Fibroblast of lung (primary cell): Measurements from ENCODE around the gene RIN3. TPM values are rescaled to one million over a fixed set of nuclear protein-coding genes. Genes with fewer than 3 reads are reported as not detected.

Experiments
- DNase-seq, 2 donors: peaks; one replicate each; pipeline versions ENCODE4 v3.0.0 to v3.0.0-alpha.2; 2010; ENCODE audit warnings: low read depth in 2 of 2
- H2AFZ ChIP-seq: 2 replicates; pipeline ENCODE4 v1.5.1; 2012; ENCODE audit warnings: low read length, control low read depth, inconsistent platforms
- H3K27ac ChIP-seq: 2 replicates; pipeline ENCODE4 v1.5.1; 2011; ENCODE audit warnings: low read length, control low read depth; ENCODE audit not compliant: insufficient read depth
- H3K27me3 ChIP-seq: 2 replicates; pipeline ENCODE4 v1.5.1; 2011; ENCODE audit warnings: mild to moderate bottlenecking, low read length; ENCODE audit not compliant: control insufficient read depth, insufficient read depth
- H3K36me3 ChIP-seq: 2 replicates; pipeline ENCODE4 v1.5.1; 2011; ENCODE audit warnings: low read length; ENCODE audit not compliant: control insufficient read depth, insufficient read depth
- H3K4me1 ChIP-seq: 2 replicates; pipeline ENCODE4 v1.5.1; 2011; ENCODE audit warnings: low read length; ENCODE audit not compliant: control insufficient read depth, insufficient read depth; ENCODE audit errors: extremely low read depth
- H3K4me2 ChIP-seq: 2 replicates; pipeline ENCODE4 v1.5.1; 2011; ENCODE audit warnings: low read length, control low read depth; ENCODE audit not compliant: insufficient read depth; ENCODE audit errors: extremely low read depth
- H3K4me3 ChIP-seq, 4 experiments: fragments of 200-600 bp in 1 of 4; sonication (generic) in 1 of 4; replicated peaks in 1 of 4; 2 replicates each; pipeline ENCODE4 v1.5.1; 2011 to 2016; ENCODE audit warnings: low read length in 4 of 4, low read depth in 3 of 4, mild to moderate bottlenecking in 3 of 4, control low read depth in 2 of 4, inconsistent platforms in 1 of 4, mixed read lengths in 1 of 4; ENCODE audit not compliant: insufficient read depth in 1 of 4; ENCODE audit errors: control extremely low read depth in 1 of 4
- H3K79me2 ChIP-seq: 2 replicates; pipeline ENCODE4 v1.5.1; 2012; ENCODE audit warnings: mild to moderate bottlenecking, low read length, inconsistent platforms; ENCODE audit not compliant: control insufficient read depth, insufficient read depth
- H3K9ac ChIP-seq: 2 replicates; pipeline ENCODE4 v1.5.1; 2011; ENCODE audit warnings: mild to moderate bottlenecking, low read length, control low read depth; ENCODE audit not compliant: insufficient read depth
- H3K9me3 ChIP-seq: 2 replicates; pipeline ENCODE4 v1.5.1; 2012; ENCODE audit warnings: low read depth, low read length; ENCODE audit not compliant: control insufficient read depth, insufficient read depth
- H4K20me1 ChIP-seq: 2 replicates; pipeline ENCODE4 v1.5.1; 2011; ENCODE audit warnings: low read length; ENCODE audit not compliant: control insufficient read depth, insufficient read depth; ENCODE audit errors: extremely low read depth
- EZH2 ChIP-seq: IDR thresholded peaks from 2 replicates; pipeline ENCODE4 v1.5.1; 2012; ENCODE audit warnings: low read length, control low read depth, mild to moderate bottlenecking; ENCODE audit errors: missing control alignments
- polyA plus RNA-seq, 2 donors: library from polyadenylated mRNA; depleted of rRNA in 1 of 2; stranded (reverse) in 1 of 2; unstranded in 1 of 2; fragments of >200 nt; gene quantifications; 2 replicates each; pipeline ENCODE4 v1.2.1, GENCODE V29; 2011 to 2012; ENCODE audit warnings: missing spikeins in 1 of 2
- total RNA-seq: library from RNA; depleted of rRNA; stranded (reverse); fragments of >200 nt; gene quantifications from 2 replicates; pipeline ENCODE4 v1.2.1, GENCODE V29; 2014
- TF ChIP-seq, protein P1 (sequence below), 2 donors: IDR thresholded peaks in 1 of 2; conservative IDR thresholded peaks in 1 of 2; 1 replicate in 1 of 2; 2 replicates in 1 of 2; pipeline ENCODE4 v1.5.1; 2011 to 2012; ENCODE audit warnings: low read length in 2 of 2, control low read depth in 1 of 2, inconsistent platforms in 1 of 2, low read depth in 1 of 2, mild to moderate bottlenecking in 1 of 2

Gene RIN3
- total and polyA plus RNA-seq, 2 donors (not counting 1 experiment from before 2014, with no cell fraction given), result 8.9 to 9.2 TPM

DNA sequence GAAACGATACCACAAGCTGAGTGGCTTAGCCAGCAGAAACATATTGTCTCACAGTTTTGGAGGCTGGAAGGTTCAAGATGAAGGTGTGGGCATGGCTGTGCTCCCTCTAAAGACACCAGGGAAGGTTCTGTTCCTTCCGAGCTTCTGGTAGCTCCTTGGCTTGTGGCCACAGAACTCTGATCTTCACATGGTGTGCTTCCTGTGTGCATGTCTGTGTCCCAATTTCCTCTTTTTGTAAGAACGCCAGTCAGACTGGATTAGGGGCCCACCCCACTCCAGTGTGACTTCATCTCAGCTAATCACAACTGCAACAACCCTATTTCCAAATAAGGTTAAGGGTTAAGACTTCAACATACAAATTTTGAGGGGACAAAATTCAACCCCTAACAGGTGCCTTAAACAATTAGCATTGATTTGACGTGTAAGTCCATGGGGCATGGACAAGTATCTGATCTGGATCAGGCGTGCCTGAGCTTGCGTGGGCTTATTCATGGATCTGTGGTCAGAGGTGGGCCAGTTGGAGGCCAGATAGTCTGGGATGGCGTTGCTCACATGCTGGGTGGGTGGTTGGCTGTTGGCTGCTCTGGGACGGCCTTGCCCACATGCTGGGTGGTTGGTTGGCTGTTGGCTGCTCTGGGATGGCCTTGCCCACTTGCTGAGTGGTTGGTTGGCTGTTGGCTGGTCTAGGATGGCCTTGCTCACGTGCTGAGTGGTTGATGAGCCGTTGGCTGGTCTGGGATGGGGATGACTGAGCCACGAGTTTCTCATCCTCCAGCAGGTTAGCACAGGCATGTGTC is 146.4 kb downstream of the RIN3 start:
- TF ChIP-seq, protein P1, sequence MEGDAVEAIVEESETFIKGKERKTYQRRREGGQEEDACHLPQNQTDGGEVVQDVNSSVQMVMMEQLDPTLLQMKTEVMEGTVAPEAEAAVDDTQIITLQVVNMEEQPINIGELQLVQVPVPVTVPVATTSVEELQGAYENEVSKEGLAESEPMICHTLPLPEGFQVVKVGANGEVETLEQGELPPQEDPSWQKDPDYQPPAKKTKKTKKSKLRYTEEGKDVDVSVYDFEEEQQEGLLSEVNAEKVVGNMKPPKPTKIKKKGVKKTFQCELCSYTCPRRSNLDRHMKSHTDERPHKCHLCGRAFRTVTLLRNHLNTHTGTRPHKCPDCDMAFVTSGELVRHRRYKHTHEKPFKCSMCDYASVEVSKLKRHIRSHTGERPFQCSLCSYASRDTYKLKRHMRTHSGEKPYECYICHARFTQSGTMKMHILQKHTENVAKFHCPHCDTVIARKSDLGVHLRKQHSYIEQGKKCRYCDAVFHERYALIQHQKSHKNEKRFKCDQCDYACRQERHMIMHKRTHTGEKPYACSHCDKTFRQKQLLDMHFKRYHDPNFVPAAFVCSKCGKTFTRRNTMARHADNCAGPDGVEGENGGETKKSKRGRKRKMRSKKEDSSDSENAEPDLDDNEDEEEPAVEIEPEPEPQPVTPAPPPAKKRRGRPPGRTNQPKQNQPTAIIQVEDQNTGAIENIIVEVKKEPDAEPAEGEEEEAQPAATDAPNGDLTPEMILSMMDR (conservative IDR thresholded peaks at IDR 0.05 in 1 of 2, IDR thresholded peaks at IDR 0.05 in 1 of 2; ENCODE audit: low read depth in 1 of 2, low read length in 2 of 2), result no peak
- TF ChIP-seq EZH2, result no peak
- H2AFZ ChIP-seq, result no peak overlapping the region
- no peaks in the 10 kb centered on the region for H3K9me3 ChIP-seq
- no peak for DNase-seq
- no peaks in the 10 kb centered on the region for H3K4me1 ChIP-seq
- peaks cover 9% of the 10 kb centered on the region for H3K36me3 ChIP-seq
- no peak overlapping the region for H3K4me3 ChIP-seq
- no peak overlapping the region for H3K9ac ChIP-seq
- H3K4me2 ChIP-seq, result no peak overlapping the region
- no peaks in the 10 kb centered on the region for H3K27me3 ChIP-seq
- no peaks in the 10 kb centered on the region for H4K20me1 ChIP-seq
- no peak overlapping the region for H3K27ac ChIP-seq
- H3K79me2 ChIP-seq, result no peaks in the 10 kb centered on the region

DNA sequence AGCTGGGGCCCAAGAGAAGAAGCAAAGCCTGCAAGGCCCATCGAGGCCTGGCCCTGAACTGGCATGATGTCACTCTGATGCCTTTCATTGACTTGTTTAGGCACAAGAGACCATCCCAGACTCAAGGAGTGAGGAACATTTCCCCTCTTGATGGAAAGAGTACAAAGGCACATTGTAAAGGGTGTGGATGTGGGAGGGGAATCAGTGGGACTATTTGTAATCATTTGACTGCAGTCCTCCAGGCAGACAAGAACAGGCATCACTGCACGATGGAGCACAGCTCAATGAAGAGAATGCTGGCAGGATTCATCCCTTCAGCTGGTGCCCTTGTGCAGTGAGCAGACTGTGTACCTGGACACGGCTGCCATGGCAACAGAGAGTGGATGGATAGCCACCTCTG is 147.0 kb downstream of the RIN3 start:
- no peak for DNase-seq

DNA sequence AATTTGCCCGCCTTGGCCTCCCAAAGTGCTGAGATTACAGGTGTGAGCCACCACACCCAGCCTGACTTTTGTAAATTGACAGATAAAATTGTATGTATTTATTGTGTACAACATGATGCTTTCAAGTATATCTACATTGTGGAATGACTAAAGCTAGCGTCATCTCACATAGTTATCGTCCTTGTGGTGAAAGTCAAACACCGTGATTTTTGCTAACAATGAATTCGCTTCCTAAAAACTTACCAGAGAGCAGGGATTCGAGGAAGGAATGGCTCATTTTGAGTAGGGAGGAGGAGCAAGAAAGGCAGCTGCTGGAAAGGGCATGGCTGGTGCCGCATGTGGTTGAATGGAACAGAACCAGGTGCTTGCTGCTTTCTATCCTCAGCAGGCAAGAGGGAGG is 149.5 kb downstream of the RIN3 start:
- H3K9me3 ChIP-seq, result no peaks in the 10 kb centered on the region
- peaks cover 1% of the 10 kb centered on the region for H3K4me1 ChIP-seq
- no peak overlapping the region for H3K27ac ChIP-seq
- peaks cover 8% of the 10 kb centered on the region for H3K36me3 ChIP-seq
- no peak overlapping the region for H3K4me2 ChIP-seq
- no peak overlapping the region for H3K4me3 ChIP-seq
- no peaks in the 10 kb centered on the region for H4K20me1 ChIP-seq
- no peak overlapping the region for H2AFZ ChIP-seq
- no peak for TF ChIP-seq EZH2
- TF ChIP-seq, protein P1 (conservative IDR thresholded peaks at IDR 0.05 in 1 of 2, IDR thresholded peaks at IDR 0.05 in 1 of 2; ENCODE audit: low read depth in 1 of 2, low read length in 2 of 2), result no peak
- no peak overlapping the region for H3K9ac ChIP-seq
- H3K79me2 ChIP-seq, result no peaks in the 10 kb centered on the region
- H3K27me3 ChIP-seq, result no peaks in the 10 kb centered on the region
- peak in 1 of 2 donors; percentile 80 for DNase-seq

More for the DNA sequence above, 147.0 kb downstream of the RIN3 start:
- H3K4me3 ChIP-seq, result no peak overlapping the region
- no peaks in the 10 kb centered on the region for H3K4me1 ChIP-seq
- no peaks in the 10 kb centered on the region for H3K9me3 ChIP-seq
- no peaks in the 10 kb centered on the region for H4K20me1 ChIP-seq
- H2AFZ ChIP-seq, result no peak overlapping the region
- TF ChIP-seq EZH2, result no peak
- TF ChIP-seq, protein P1 (conservative IDR thresholded peaks at IDR 0.05 in 1 of 2, IDR thresholded peaks at IDR 0.05 in 1 of 2; ENCODE audit: low read depth in 1 of 2, low read length in 2 of 2), result no peak
- no peak overlapping the region for H3K9ac ChIP-seq
- no peaks in the 10 kb centered on the region for H3K79me2 ChIP-seq
- H3K36me3 ChIP-seq, result peaks cover 9% of the 10 kb centered on the region
- H3K27me3 ChIP-seq, result no peaks in the 10 kb centered on the region
- no peak overlapping the region for H3K27ac ChIP-seq
- no peak overlapping the region for H3K4me2 ChIP-seq
